Activated T-cell treated with anti-CD3 and anti-CD28 coated beads, Interleukin-2, amount 50 U/mL, for 72 hours (primary cell): ENCODE measurements around the gene MED15. TPM values are rescaled to one million over a fixed set of nuclear protein-coding genes. Genes with fewer than 3 reads are reported as not detected.
A peak's percentile ranks its signal among the peaks of the same experiment; 100 is the strongest.

Source experiments
- ATAC-seq, 2 donors: fragments of 150-1000 bp; cut with Tn5 transposase; replicated peaks in 1 of 2; 2 replicates each; pipeline ENCODE4 v1.10.0; 2021; ENCODE audit warnings: moderate library complexity in 2 of 2, mild to moderate bottlenecking in 1 of 2
- DNase-seq, 2 donors: peaks; one replicate each; pipeline ENCODE4 v3.0.0; 2021 to 2022; ENCODE audit warnings: mixed read lengths in 1 of 2
- H3K27ac Mint-ChIP-seq: one replicate; pipeline ENCODE4 v1.8.0; 2022; ENCODE audit warnings: mild to moderate bottlenecking, moderate library complexity, mixed read lengths
- H3K27me3 Mint-ChIP-seq: one replicate; pipeline ENCODE4 v1.8.0; 2022; ENCODE audit warnings: low read depth, mixed read lengths
- H3K36me3 Mint-ChIP-seq, 2 donors: one replicate each; pipeline ENCODE4 v1.8.0; 2022; ENCODE audit warnings: mixed read lengths in 2 of 2, mild to moderate bottlenecking in 1 of 2; ENCODE audit not compliant: insufficient read depth in 2 of 2
- H3K4me1 Mint-ChIP-seq: one replicate; pipeline ENCODE4 v1.8.0; 2022; ENCODE audit warnings: low read depth, mixed read lengths
- H3K4me3 Mint-ChIP-seq, 2 donors: one replicate each; pipeline ENCODE4 v1.8.0; 2022; ENCODE audit warnings: mild to moderate bottlenecking in 2 of 2, mixed read lengths in 2 of 2, moderate library complexity in 2 of 2
- H3K9me3 Mint-ChIP-seq, 2 donors: one replicate each; pipeline ENCODE4 v1.8.0; 2022; ENCODE audit warnings: mixed read lengths in 2 of 2
- total RNA-seq, 2 donors: library from RNA; stranded (reverse); gene quantifications; one replicate each; pipeline ENCODE4 v1.2.3, GENCODE V29; 2022

The MED15 gene
- total RNA-seq, 2 donors from 2014 or later, result 106 to 113 TPM

- H3K36me3 Mint-ChIP-seq, result no peaks in the 10 kb centered on the region
- H3K4me3 Mint-ChIP-seq, result no peak overlapping the region
- H3K9me3 Mint-ChIP-seq, result no peaks in the 10 kb centered on the region
- no peak overlapping the region for H3K27ac Mint-ChIP-seq
- no peak for ATAC-seq
- H3K27me3 Mint-ChIP-seq, result no peaks in the 10 kb centered on the region
- no peaks in the 10 kb centered on the region for H3K4me1 Mint-ChIP-seq
- no peak for DNase-seq
Observed at GRCh38 chr22:20600137-20600673, 92.8 kb downstream of the MED15 start.

GRCh38 chr22:20601308-20601707 is 93.9 kb downstream of the MED15 start:
- Mint-ChIP-seq H3K4me3 (no peak overlapping the region), H3K9me3 (no peaks in the 10 kb centered on the region)
- ATAC-seq, result no peak

GRCh38 chr22:20602609-20603164 is 95.3 kb downstream of the MED15 start:
- Mint-ChIP-seq H3K9me3 (no peaks in the 10 kb centered on the region), H3K4me1 (peaks cover 14% of the 10 kb centered on the region), H3K4me3 (no peak overlapping the region), H3K27ac (no peak overlapping the region), H3K36me3 (no peaks in the 10 kb centered on the region), H3K27me3 (no peaks in the 10 kb centered on the region)
- ATAC-seq (no peak), DNase-seq (no peak)

More at GRCh38 chr22:20601308-20601707, 93.9 kb downstream of the MED15 start:
- no peak for DNase-seq
- H3K27me3 Mint-ChIP-seq, result no peaks in the 10 kb centered on the region
- no peak overlapping the region for H3K27ac Mint-ChIP-seq
- H3K36me3 Mint-ChIP-seq, result no peaks in the 10 kb centered on the region
- H3K4me1 Mint-ChIP-seq, result peaks cover 10% of the 10 kb centered on the region

GRCh38 chr22:20604092-20604747 is 96.8 kb downstream of the MED15 start:
- Mint-ChIP-seq H3K36me3 (no peaks in the 10 kb centered on the region), H3K4me3 (no peak overlapping the region), H3K27me3 (no peaks in the 10 kb centered on the region), H3K27ac (no peak overlapping the region), H3K4me1 (peaks cover 14% of the 10 kb centered on the region), H3K9me3 (no peaks in the 10 kb centered on the region)
- no peak for DNase-seq
- no peak for ATAC-seq

GRCh38 chr22:20604776-20605221 is 97.4 kb downstream of the MED15 start:
- H3K9me3 Mint-ChIP-seq, result no peaks in the 10 kb centered on the region
- no peaks in the 10 kb centered on the region for H3K36me3 Mint-ChIP-seq
- no peaks in the 10 kb centered on the region for H3K27me3 Mint-ChIP-seq
- no peak for DNase-seq
- no peak overlapping the region for H3K4me3 Mint-ChIP-seq
- no peak overlapping the region for H3K27ac Mint-ChIP-seq
- peaks cover 14% of the 10 kb centered on the region for H3K4me1 Mint-ChIP-seq
- ATAC-seq, result no peak

- peaks cover 14% of the 10 kb centered on the region for H3K4me1 Mint-ChIP-seq
- H3K27ac Mint-ChIP-seq, result no peak overlapping the region
- H3K27me3 Mint-ChIP-seq, result peaks cover 1% of the 10 kb centered on the region
- H3K9me3 Mint-ChIP-seq, result no peaks in the 10 kb centered on the region
- no peak overlapping the region for H3K4me3 Mint-ChIP-seq
- no peaks in the 10 kb centered on the region for H3K36me3 Mint-ChIP-seq
- ATAC-seq (no peak), DNase-seq (no peak)
Observed at GRCh38 chr22:20605328-20605727, 97.9 kb downstream of the MED15 start.

- no peak overlapping the region for H3K27ac Mint-ChIP-seq
- DNase-seq (peak; percentile 71 to 72), ATAC-seq (peak; percentile 81 to 88)
- H3K9me3 Mint-ChIP-seq, result no peaks in the 10 kb centered on the region
- H3K36me3 Mint-ChIP-seq, result no peaks in the 10 kb centered on the region
- peaks cover 7% of the 10 kb centered on the region for H3K27me3 Mint-ChIP-seq
- H3K4me3 Mint-ChIP-seq, result no peak overlapping the region
- H3K4me1 Mint-ChIP-seq, result peaks cover 14% of the 10 kb centered on the region
Observed at GRCh38 chr22:20606041-20606783, 98.8 kb downstream of the MED15 start.

GRCh38 chr22:20606784-20607128 is 99.3 kb downstream of the MED15 start:
- no peak overlapping the region for H3K27ac Mint-ChIP-seq

GRCh38 chr22:20607157-20607907 is 99.9 kb downstream of the MED15 start:
- DNase-seq (no peak), ATAC-seq (no peak)
- H3K9me3 Mint-ChIP-seq, result no peaks in the 10 kb centered on the region
- peaks cover 14% of the 10 kb centered on the region for H3K4me1 Mint-ChIP-seq
- peaks cover 7% of the 10 kb centered on the region for H3K27me3 Mint-ChIP-seq
- H3K36me3 Mint-ChIP-seq, result no peaks in the 10 kb centered on the region
- no peak overlapping the region for H3K4me3 Mint-ChIP-seq
- H3K27ac Mint-ChIP-seq, result no peak overlapping the region

More at GRCh38 chr22:20606784-20607128, 99.3 kb downstream of the MED15 start:
- DNase-seq (no peak), ATAC-seq (no peak)
- H3K27me3 Mint-ChIP-seq, result peaks cover 7% of the 10 kb centered on the region
- H3K36me3 Mint-ChIP-seq, result no peaks in the 10 kb centered on the region
- no peaks in the 10 kb centered on the region for H3K9me3 Mint-ChIP-seq
- peaks cover 14% of the 10 kb centered on the region for H3K4me1 Mint-ChIP-seq
- no peak overlapping the region for H3K4me3 Mint-ChIP-seq

GRCh38 chr22:20610243-20610686 is 102.9 kb downstream of the MED15 start:
- Mint-ChIP-seq H3K27me3 (peaks cover 7% of the 10 kb centered on the region), H3K9me3 (no peaks in the 10 kb centered on the region), H3K36me3 (no peaks in the 10 kb centered on the region), H3K27ac (no peak overlapping the region), H3K4me1 (peaks cover 14% of the 10 kb centered on the region), H3K4me3 (no peak overlapping the region)
- no peak for ATAC-seq
- no peak for DNase-seq

- H3K27me3 Mint-ChIP-seq, result peaks cover 7% of the 10 kb centered on the region
- no peaks in the 10 kb centered on the region for H3K36me3 Mint-ChIP-seq
- H3K4me3 Mint-ChIP-seq, result no peak overlapping the region
- no peak for ATAC-seq
- no peaks in the 10 kb centered on the region for H3K9me3 Mint-ChIP-seq
- H3K4me1 Mint-ChIP-seq, result peaks cover 10% of the 10 kb centered on the region
- no peak overlapping the region for H3K27ac Mint-ChIP-seq
- no peak for DNase-seq
Observed at GRCh38 chr22:20610757-20611156, 103.3 kb downstream of the MED15 start.

- H3K4me3 Mint-ChIP-seq, result no peak overlapping the region
- H3K9me3 Mint-ChIP-seq, result no peaks in the 10 kb centered on the region
- no peak for DNase-seq
- peaks cover 3% of the 10 kb centered on the region for H3K4me1 Mint-ChIP-seq
- no peak overlapping the region for H3K27ac Mint-ChIP-seq
- H3K27me3 Mint-ChIP-seq, result peaks cover 7% of the 10 kb centered on the region
- no peaks in the 10 kb centered on the region for H3K36me3 Mint-ChIP-seq
- ATAC-seq, result no peak
Observed at GRCh38 chr22:20611418-20611817, 104.0 kb downstream of the MED15 start.

- Mint-ChIP-seq H3K27me3 (peaks cover 7% of the 10 kb centered on the region), H3K27ac (no peak overlapping the region), H3K36me3 (no peaks in the 10 kb centered on the region), H3K4me3 (no peak overlapping the region), H3K9me3 (no peaks in the 10 kb centered on the region), H3K4me1 (no peaks in the 10 kb centered on the region)
- ATAC-seq (no peak), DNase-seq (no peak)
Observed at GRCh38 chr22:20613301-20613700, 105.9 kb downstream of the MED15 start.
